HEK293T (cell line): ENCODE measurements around the gene CCDC57.

ENCODE experiments used
- LEF1 ChIP-seq: fragments of 450-650 bp; IDR thresholded peaks from 2 replicates; pipeline ENCODE4 v1.6.1; 2017; ENCODE audit warnings: mild to moderate bottlenecking, borderline replicate concordance
- NFRKB ChIP-seq: fragments of 450-650 bp; IDR thresholded peaks from 2 replicates; pipeline ENCODE4 v1.6.1; 2016; ENCODE audit warnings: mild to moderate bottlenecking, moderate library complexity
- ZNF384 ChIP-seq: fragments of 450-650 bp; IDR thresholded peaks from 2 replicates; pipeline ENCODE4 v1.6.1; 2016

DNA sequence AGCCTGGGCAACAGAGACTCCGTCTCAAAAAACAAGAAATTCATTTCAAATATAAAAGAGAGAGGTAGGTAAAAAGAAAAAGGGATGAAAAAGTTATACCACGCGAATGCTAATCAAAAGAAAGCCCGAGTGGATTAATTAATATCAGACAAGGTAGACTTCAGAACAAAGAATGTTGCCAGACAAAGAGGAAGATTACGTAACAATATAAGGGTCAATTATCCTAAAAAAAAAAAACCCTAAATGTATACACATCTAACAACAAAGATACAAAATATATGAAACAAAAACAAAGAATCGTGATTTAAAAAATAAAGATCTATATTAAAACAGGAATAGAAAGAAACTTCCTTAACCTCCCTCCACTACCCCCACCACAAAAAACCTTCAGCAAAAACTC lies 44.1 kb downstream of the CCDC57 start:
- TF ChIP-seq ZNF384 (no peak), LEF1 (no peak), NFRKB (no peak)
